HEK293 (cell line): ENCODE data around the gene NR2F1-AS1.

ENCODE experiments used
- CTCF ChIP-seq: fragments of 450-650 bp; formaldehyde crosslinking; IDR thresholded peaks from 2 replicates; pipeline ENCODE4 v1.5.1; 2016; ENCODE audit warnings: missing biosample characterization, missing genetic modification characterization
- PBX3 ChIP-seq: sonication (generic); formaldehyde crosslinking; IDR thresholded peaks from 2 replicates; pipeline ENCODE4 v1.8.1; 2022; ENCODE audit warnings: mild to moderate bottlenecking, moderate library complexity, missing genetic modification reagents
- PRDM6 ChIP-seq: fragments of 450-650 bp; formaldehyde crosslinking; IDR thresholded peaks from 2 replicates; pipeline ENCODE4 v1.5.1; 2017; ENCODE audit warnings: missing biosample characterization, missing genetic modification characterization
- REST ChIP-seq: fragments of 450-650 bp; formaldehyde crosslinking; IDR thresholded peaks from 2 replicates; pipeline ENCODE4 v1.5.1; 2016; ENCODE audit warnings: missing biosample characterization, missing genetic modification characterization
- ZBTB44 ChIP-seq: fragments of 450-650 bp; IDR thresholded peaks from 2 replicates; pipeline ENCODE4 v1.5.1; 2018; ENCODE audit warnings: missing biosample characterization, mild to moderate bottlenecking, missing genetic modification characterization
- ZNF138 ChIP-seq: fragments of 450-650 bp; formaldehyde crosslinking; IDR thresholded peaks from 2 replicates; pipeline ENCODE4 v1.5.1; 2016; ENCODE audit warnings: missing biosample characterization, missing genetic modification characterization, borderline replicate concordance
- ZNF239 ChIP-seq: fragments of 450-650 bp; formaldehyde crosslinking; IDR thresholded peaks from 2 replicates; pipeline ENCODE4 v1.5.1; 2016; ENCODE audit warnings: missing biosample characterization, missing genetic modification characterization
- ZNF248 ChIP-seq: fragments of 450-650 bp; formaldehyde crosslinking; IDR thresholded peaks from 2 replicates; pipeline ENCODE4 v1.5.1; 2017; ENCODE audit warnings: missing biosample characterization, missing genetic modification characterization
- ZNF311 ChIP-seq: fragments of 450-650 bp; formaldehyde crosslinking; IDR thresholded peaks from 2 replicates; pipeline ENCODE4 v1.5.1; 2017; ENCODE audit warnings: missing biosample characterization, missing genetic modification characterization, borderline replicate concordance
- ZNF37A ChIP-seq: fragments of 450-650 bp; IDR thresholded peaks from 2 replicates; pipeline ENCODE4 v1.5.1; 2018; ENCODE audit warnings: missing biosample characterization, missing genetic modification characterization
- ZNF600 ChIP-seq: fragments of 450-650 bp; formaldehyde crosslinking; IDR thresholded peaks from 2 replicates; pipeline ENCODE4 v1.5.1; 2016; ENCODE audit warnings: missing biosample characterization, missing genetic modification characterization
- ZNF837 ChIP-seq: fragments of 450-650 bp; formaldehyde crosslinking; IDR thresholded peaks from 2 replicates; pipeline ENCODE4 v1.5.1; 2016; ENCODE audit warnings: missing biosample characterization, missing genetic modification characterization

- no peak for TF ChIP-seq CTCF (tag by site-specific recombination)
- TF ChIP-seq ZNF37A, result no peak
- TF ChIP-seq ZBTB44, result no peak
- TF ChIP-seq ZNF138 (tag by site-specific recombination), result no peak
- TF ChIP-seq ZNF239, result no peak
- TF ChIP-seq ZNF248, result no peak
- no peak for TF ChIP-seq ZNF837 (tag by site-specific recombination)
- no peak for TF ChIP-seq PBX3 (CRISPR knock-in tag)
- no peak for TF ChIP-seq REST
- no peak for TF ChIP-seq ZNF600 (tag by site-specific recombination)
- TF ChIP-seq ZNF311 (tag by site-specific recombination), result no peak
- no peak for TF ChIP-seq PRDM6 (tag by site-specific recombination)
Measured at GRCh38 chr5:93401634-93402213, 179.3 kb downstream of the NR2F1-AS1 start.
